ENCODE results near the gene ZNF653.
"Not testable (repeated sequence)": the region's sequence is repeated elsewhere in the genome, so short reads cannot be mapped to it uniquely, and the experiment has no call there.

The ZNF653 gene

GRCh38 chr19:11450570-11451326 lies 54.9 kb downstream of the ZNF653 start:
- no peak for DNase-seq (ENCODE audit: low spot score)
- H3K4me3 Mint-ChIP-seq: no peak overlapping the region

GRCh38 chr19:11448923-11449554 lies 56.6 kb downstream of the ZNF653 start:
- no peak overlapping the region for H3K4me3 Mint-ChIP-seq
- no peaks in the 10 kb centered on the region for H3K4me1 Mint-ChIP-seq (ENCODE audit: low read depth)
- DNase-seq (ENCODE audit: low spot score): no peak
- H3K27ac Mint-ChIP-seq: no peak overlapping the region
- H3K9me3 Mint-ChIP-seq: no peaks in the 10 kb centered on the region
- peaks cover 12% of the 10 kb centered on the region for H3K36me3 Mint-ChIP-seq (ENCODE audit: low read depth)
- H3K27me3 Mint-ChIP-seq (ENCODE audit: low read depth): no peaks in the 10 kb centered on the region

More at GRCh38 chr19:11450570-11451326, 54.9 kb downstream of the ZNF653 start:
- H3K27me3 Mint-ChIP-seq (ENCODE audit: low read depth): no peaks in the 10 kb centered on the region
- H3K27ac Mint-ChIP-seq: no peak overlapping the region
- H3K36me3 Mint-ChIP-seq (ENCODE audit: low read depth): peaks cover 5% of the 10 kb centered on the region
- no peaks in the 10 kb centered on the region for H3K9me3 Mint-ChIP-seq
- no peaks in the 10 kb centered on the region for H3K4me1 Mint-ChIP-seq (ENCODE audit: low read depth)

DNA sequence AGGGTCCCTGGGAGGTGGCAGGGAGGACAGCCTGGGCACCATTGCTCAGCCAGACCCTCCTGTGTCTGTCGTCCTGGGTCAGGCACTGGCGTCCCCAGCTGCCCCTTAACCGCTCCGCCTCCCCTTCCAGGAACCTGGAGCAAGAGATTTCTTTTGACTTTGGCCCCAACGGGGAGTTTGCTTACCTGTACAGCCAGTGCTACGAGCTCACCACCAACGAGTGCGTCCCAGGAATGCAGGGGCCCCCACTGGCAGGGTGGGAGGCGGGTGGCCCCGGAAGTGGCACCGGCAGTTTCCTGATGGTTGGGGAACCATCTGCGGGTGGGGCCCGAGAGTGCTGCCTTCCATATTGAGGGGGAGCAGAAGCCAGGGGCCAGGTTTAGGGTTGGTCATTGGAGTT lies 57.2 kb downstream of the ZNF653 start:
- Mint-ChIP-seq H3K27ac (no peak overlapping the region), H3K27me3 (ENCODE audit: low read depth) (no peaks in the 10 kb centered on the region), H3K36me3 (ENCODE audit: low read depth) (peaks cover 12% of the 10 kb centered on the region), H3K4me3 (no peak overlapping the region), H3K4me1 (ENCODE audit: low read depth) (no peaks in the 10 kb centered on the region), H3K9me3 (no peaks in the 10 kb centered on the region)
- no peak for DNase-seq (ENCODE audit: low spot score)

DNA sequence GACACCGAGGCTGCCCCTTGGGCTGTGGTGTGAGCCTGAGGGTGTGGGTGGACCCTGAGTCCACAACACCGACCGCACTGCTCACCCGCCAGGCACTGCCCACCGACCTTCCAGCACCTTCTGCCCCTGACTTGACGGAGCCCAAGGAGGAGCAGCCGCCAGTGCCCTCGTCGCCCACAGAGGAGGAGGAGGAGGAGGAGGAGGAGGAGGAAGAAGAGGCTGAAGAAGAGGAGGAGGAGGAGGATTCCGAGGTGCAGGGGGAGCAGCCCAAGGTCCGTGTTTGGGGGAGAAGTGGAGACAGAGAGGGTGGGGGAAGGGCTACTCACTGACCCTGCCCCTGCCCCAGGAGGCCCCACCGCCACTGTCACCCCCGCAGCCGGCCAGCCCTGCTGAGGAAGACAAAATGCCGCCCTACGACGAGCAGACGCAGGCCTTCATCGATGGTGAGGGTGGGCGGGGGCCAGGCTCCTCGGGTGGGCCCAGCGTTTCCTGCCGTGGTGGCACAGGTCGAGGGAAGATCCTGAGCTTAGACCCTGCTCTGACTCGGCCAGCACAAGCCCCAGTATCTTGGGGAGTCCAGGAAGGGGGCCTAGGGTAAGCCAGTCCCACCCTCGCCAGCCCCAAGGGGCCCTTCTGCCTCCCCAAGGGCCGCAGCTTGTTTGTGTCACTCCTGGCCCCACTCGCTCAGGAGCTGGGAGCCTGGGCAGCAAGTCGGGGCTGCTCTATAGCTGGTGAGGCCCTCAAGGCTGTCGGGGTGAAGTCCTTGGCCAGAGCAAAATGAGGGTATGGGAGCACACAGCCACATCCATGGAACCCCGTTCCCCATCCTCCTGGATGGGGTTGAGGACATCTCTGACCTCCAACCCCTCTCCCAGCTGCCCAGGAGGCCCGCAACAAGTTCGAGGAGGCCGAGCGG lies 58.0 kb downstream of the ZNF653 start:
- H3K36me3 Mint-ChIP-seq (ENCODE audit: low read depth): peaks cover 12% of the 10 kb centered on the region
- no peak overlapping the region for H3K4me3 Mint-ChIP-seq
- no peaks in the 10 kb centered on the region for H3K27me3 Mint-ChIP-seq (ENCODE audit: low read depth)
- H3K9me3 Mint-ChIP-seq: no peaks in the 10 kb centered on the region
- no peak overlapping the region for H3K27ac Mint-ChIP-seq
- no peak for DNase-seq (ENCODE audit: low spot score)
- no peaks in the 10 kb centered on the region for H3K4me1 Mint-ChIP-seq (ENCODE audit: low read depth)

DNA sequence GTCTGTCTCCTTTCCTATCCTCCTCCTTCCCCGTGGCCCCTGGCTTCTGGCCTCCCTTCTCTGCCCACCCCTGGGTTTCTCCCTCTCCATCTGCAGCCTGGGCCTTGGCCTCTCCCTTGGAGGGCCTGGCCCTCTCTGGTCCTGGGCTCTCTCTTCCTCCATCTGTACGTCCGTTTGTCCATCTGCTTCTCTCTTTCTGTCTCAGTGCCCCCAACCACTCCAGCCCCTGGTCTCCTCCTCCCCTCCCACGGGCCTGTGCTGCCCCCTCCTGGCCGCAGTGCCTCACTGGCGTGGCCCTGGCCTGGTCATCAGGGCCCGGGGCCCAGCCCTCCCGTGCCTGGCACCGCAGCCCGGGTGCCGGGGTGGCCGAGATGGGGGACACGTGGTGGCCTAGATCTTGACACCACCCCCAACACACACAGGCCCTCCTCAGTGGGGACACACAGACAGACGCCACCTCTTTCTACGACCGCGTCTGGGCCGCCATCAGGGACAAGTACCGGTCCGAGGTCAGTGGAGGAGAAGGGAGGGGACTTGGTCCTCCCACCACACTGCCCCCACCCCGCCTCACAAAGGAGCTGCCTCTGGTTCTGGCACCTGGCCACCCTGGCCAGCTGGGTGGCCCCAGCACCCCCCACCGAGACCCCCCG lies 58.9 kb downstream of the ZNF653 start:
- H3K27ac Mint-ChIP-seq: no peak overlapping the region
- H3K36me3 Mint-ChIP-seq (ENCODE audit: low read depth): peaks cover 18% of the 10 kb centered on the region
- DNase-seq (ENCODE audit: low spot score): no peak
- H3K27me3 Mint-ChIP-seq (ENCODE audit: low read depth): no peaks in the 10 kb centered on the region
- H3K4me1 Mint-ChIP-seq (ENCODE audit: low read depth): no peaks in the 10 kb centered on the region
- no peak overlapping the region for H3K4me3 Mint-ChIP-seq
- no peaks in the 10 kb centered on the region for H3K9me3 Mint-ChIP-seq

GRCh38 chr19:11446271-11446651 lies 59.4 kb downstream of the ZNF653 start:
- no peak for DNase-seq (ENCODE audit: low spot score)
- Mint-ChIP-seq H3K36me3 (ENCODE audit: low read depth) (peaks cover 22% of the 10 kb centered on the region), H3K27me3 (ENCODE audit: low read depth) (no peaks in the 10 kb centered on the region), H3K4me1 (ENCODE audit: low read depth) (no peaks in the 10 kb centered on the region), H3K27ac (no peak overlapping the region), H3K9me3 (no peaks in the 10 kb centered on the region), H3K4me3 (no peak overlapping the region)

GRCh38 chr19:11445141-11445540 lies 60.5 kb downstream of the ZNF653 start:
- Mint-ChIP-seq H3K27me3 (ENCODE audit: low read depth) (no peaks in the 10 kb centered on the region), H3K9me3 (no peaks in the 10 kb centered on the region), H3K36me3 (ENCODE audit: low read depth) (peaks cover 28% of the 10 kb centered on the region), H3K4me3 (no peak overlapping the region), H3K4me1 (ENCODE audit: low read depth) (no peaks in the 10 kb centered on the region), H3K27ac (no peak overlapping the region)
- DNase-seq (ENCODE audit: low spot score): no peak

GRCh38 chr19:11444059-11444458 lies 61.6 kb downstream of the ZNF653 start:
- peaks cover 27% of the 10 kb centered on the region for H3K36me3 Mint-ChIP-seq (ENCODE audit: low read depth)
- no peak overlapping the region for H3K4me3 Mint-ChIP-seq

DNA sequence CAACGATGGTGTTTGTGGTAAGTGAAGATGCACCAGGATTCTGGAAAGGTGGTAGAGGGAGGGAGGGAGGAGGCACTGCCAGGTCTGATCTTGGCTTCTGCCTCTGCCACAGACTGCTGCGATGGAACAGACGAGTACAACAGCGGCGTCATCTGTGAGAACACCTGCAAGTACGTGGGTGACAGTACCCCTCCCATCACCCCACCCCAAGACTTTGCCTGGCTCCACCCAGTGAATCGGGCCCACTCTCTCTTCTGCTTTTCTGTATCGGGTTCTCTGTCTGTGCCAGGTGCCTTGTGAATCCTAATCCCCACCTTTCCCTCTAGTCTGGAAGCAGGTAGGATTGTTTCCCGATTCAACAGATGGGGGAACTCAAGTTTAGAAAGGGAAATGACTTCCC lies 67.7 kb downstream of the ZNF653 start:
- Mint-ChIP-seq H3K36me3 (ENCODE audit: low read depth) (peaks cover 45% of the 10 kb centered on the region), H3K27ac (peak overlapping the region; percentile 62), H3K27me3 (ENCODE audit: low read depth) (no peaks in the 10 kb centered on the region), H3K4me3 (peak overlapping the region; percentile 73), H3K9me3 (no peaks in the 10 kb centered on the region), H3K4me1 (ENCODE audit: low read depth) (peaks cover 16% of the 10 kb centered on the region)
- DNase-seq (ENCODE audit: low spot score): no peak

More at GRCh38 chr19:11444059-11444458, 61.6 kb downstream of the ZNF653 start:
- no peaks in the 10 kb centered on the region for H3K27me3 Mint-ChIP-seq (ENCODE audit: low read depth)
- DNase-seq (ENCODE audit: low spot score): no peak
- no peaks in the 10 kb centered on the region for H3K4me1 Mint-ChIP-seq (ENCODE audit: low read depth)
- no peaks in the 10 kb centered on the region for H3K9me3 Mint-ChIP-seq
- H3K27ac Mint-ChIP-seq: no peak overlapping the region

DNA sequence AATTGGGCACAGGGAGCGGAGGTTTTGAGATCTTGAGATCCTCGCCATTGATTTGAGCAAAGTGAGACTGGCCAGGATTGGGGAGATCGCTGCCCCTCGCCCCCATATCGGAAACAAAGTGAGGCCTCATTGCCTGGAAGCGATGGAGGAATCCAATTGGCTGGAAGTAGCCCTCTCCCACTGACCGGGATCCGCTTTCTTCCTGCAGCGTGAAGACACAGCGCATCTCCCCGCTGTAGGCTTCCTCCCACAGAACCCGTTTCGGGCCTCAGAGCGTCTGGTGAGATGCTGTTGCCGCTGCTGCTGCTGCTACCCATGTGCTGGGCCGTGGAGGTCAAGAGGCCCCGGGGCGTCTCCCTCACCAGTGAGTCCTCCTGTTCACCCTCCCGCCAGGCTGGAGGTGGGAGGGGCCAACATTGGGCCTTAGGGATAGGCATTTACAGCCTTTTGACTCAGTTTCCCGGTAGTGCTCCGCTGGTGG lies 69.8 kb downstream of the ZNF653 start:
- Mint-ChIP-seq H3K9me3 (no peaks in the 10 kb centered on the region), H3K27me3 (ENCODE audit: low read depth) (no peaks in the 10 kb centered on the region), H3K4me1 (ENCODE audit: low read depth) (peaks cover 16% of the 10 kb centered on the region), H3K4me3 (peak overlapping the region; percentile 100), H3K27ac (peak overlapping the region; percentile 97), H3K36me3 (ENCODE audit: low read depth) (peaks cover 31% of the 10 kb centered on the region)
- peak; percentile 10 for DNase-seq (ENCODE audit: low spot score)

DNA sequence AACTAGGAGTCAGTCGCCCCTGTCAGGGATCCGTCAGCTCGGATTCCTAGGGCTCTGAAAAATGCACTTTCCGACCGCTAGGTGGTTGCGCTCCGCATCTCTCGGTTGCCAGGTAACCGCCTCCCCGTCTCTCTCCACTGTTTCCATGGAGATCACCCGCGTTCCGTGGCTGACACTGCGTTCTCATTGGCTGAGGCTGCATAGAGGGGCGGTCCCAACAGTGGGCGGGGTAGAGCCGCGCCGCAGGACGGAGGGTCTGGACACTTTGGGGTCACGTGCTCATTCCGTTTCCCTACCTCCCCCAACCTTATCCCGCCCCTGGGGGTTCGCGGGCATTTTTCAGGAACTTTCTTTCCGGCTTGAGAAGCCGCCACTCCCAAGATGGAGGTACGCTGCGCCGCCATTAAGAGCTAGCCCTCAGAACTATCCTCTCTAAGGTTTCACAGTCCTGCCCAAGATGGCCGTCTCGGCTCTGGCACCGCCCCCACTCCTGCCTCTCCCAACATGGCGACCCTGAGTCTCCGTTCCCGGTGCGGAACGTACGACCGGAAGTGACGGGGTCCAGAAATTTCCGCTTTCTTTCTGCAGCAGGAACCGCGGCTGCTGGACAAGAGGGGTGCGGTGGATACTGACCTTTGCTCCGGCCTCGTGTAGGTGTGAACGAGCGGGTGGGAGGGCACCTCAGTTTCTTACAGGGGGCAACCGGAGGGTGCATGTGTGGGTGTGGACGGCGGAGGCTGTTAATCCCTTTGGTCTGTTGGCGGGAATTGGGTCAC lies 70.4 kb downstream of the ZNF653 start, which contains the start of the genes ODAD3 and PRKCSH:
Gene ODAD3 (minus strand): TSS at position 65 of the 776 bp plus-strand sequence. CDS start 105 bp downstream, outside the sequence.
Gene PRKCSH (plus strand): TSS at position 579 of the 776 bp plus-strand sequence. CDS start 483 bp downstream, outside the sequence.
- peak; percentile 100 for DNase-seq (ENCODE audit: low spot score)
- peaks cover 26% of the 10 kb centered on the region for H3K36me3 Mint-ChIP-seq (ENCODE audit: low read depth)
- H3K9me3 Mint-ChIP-seq: no peaks in the 10 kb centered on the region
- H3K4me3 Mint-ChIP-seq: peak within 1 kb of the TSS; percentile 100
- peaks cover 16% of the 10 kb centered on the region for H3K4me1 Mint-ChIP-seq (ENCODE audit: low read depth)
- H3K27ac Mint-ChIP-seq: peak within 1 kb of the TSS; percentile 97
- peaks cover 2% of the 10 kb centered on the region for H3K27me3 Mint-ChIP-seq (ENCODE audit: low read depth)

DNA sequence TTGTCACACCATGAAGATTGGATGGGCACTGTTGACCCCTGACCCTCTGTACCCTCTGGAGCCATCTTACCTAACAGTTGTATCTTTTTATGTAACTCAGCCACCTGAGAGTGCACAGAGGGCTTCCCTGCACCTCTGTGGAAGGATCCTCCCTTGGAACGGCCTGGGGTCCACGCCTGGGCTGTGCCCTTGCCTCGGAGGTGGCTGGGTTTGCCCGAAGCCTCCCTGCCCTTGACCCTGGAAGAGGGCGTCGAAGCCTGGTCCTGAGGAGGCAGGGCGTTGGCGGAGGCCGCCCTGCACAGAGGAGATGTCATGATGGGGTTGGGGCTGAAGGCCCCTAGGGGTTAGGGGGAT lies 71.0 kb downstream of the ZNF653 start:
- H3K27me3 Mint-ChIP-seq (ENCODE audit: low read depth): peaks cover 2% of the 10 kb centered on the region
- H3K4me3 Mint-ChIP-seq: peak overlapping the region; percentile 100
- peaks cover 16% of the 10 kb centered on the region for H3K4me1 Mint-ChIP-seq (ENCODE audit: low read depth)
- peaks cover 26% of the 10 kb centered on the region for H3K36me3 Mint-ChIP-seq (ENCODE audit: low read depth)
- H3K9me3 Mint-ChIP-seq: no peaks in the 10 kb centered on the region
- no peak for DNase-seq (ENCODE audit: low spot score)
- H3K27ac Mint-ChIP-seq: peak overlapping the region; percentile 97

GRCh38 chr19:11433526-11433925 lies 72.1 kb downstream of the ZNF653 start:
- not testable (repeated sequence) for H3K27ac Mint-ChIP-seq; H3K27me3 Mint-ChIP-seq (ENCODE audit: low read depth); DNase-seq (ENCODE audit: low spot score); H3K9me3 Mint-ChIP-seq
- peaks cover 16% of the 10 kb centered on the region for H3K4me1 Mint-ChIP-seq (ENCODE audit: low read depth)
- peaks cover 21% of the 10 kb centered on the region for H3K36me3 Mint-ChIP-seq (ENCODE audit: low read depth)
- peak overlapping the region; percentile 18 for H3K4me3 Mint-ChIP-seq

Data from T-helper 2 cell treated with Interferon-gamma antibody and Interleukin-4, amounts not matched to agents 5 μg/mL and 100 μg/mL, for 36 hours (primary cell).